ENCODE results near the gene LDLR. TPM values are rescaled to one million over a fixed set of nuclear protein-coding genes. Genes with fewer than 3 reads are reported as not detected.

The LDLR gene
- polyA plus RNA-seq, 1 donor, result 35.8 TPM

- Histone ChIP-seq H3K4me3 (ENCODE audit: low read length) (no peak overlapping the region), H3K27ac (ENCODE audit: low read length) (no peak overlapping the region), H3K27me3 (ENCODE audit: control insufficient read depth, insufficient read depth, low read length) (no peaks in the 10 kb centered on the region), H3K9me3 (ENCODE audit: control insufficient read depth, low read depth, low read length) (no peaks in the 10 kb centered on the region), H3K36me3 (ENCODE audit: control insufficient read depth, insufficient read depth, low read length) (peaks cover 44% of the 10 kb centered on the region), H3K4me1 (ENCODE audit: control insufficient read depth, insufficient read depth, low read length) (no peaks in the 10 kb centered on the region)
- DNase-seq, result no peak
- no CpG with 5 or more reads among the region's 4 CpGs for WGBS (ENCODE audit: insufficient coverage, low lambda C conversion rate)
Observed at GRCh38 chr19:11181488-11181887, 92.2 kb downstream of the LDLR start.

Other genes starting within 250 kb of the LDLR start
- 2.7 TPM for gene C19orf38, start 241.0 kb upstream of the LDLR start, polyA plus RNA-seq
- 44.6 TPM for gene CARM1, start 217.9 kb upstream of the LDLR start, polyA plus RNA-seq
- 48.6 TPM for gene YIPF2, start 160.8 kb upstream of the LDLR start, polyA plus RNA-seq
- gene TIMM29, start 160.7 kb upstream of the LDLR start, polyA plus RNA-seq, result 21.4 TPM
- gene SMARCA4, start 128.4 kb upstream of the LDLR start, polyA plus RNA-seq, result 91.1 TPM
- gene SPC24, start 66.3 kb downstream of the LDLR start, polyA plus RNA-seq, result 7.2 TPM
- gene KANK2, start 108.1 kb downstream of the LDLR start, polyA plus RNA-seq, result 75.5 TPM
- 0.55 TPM for gene ANGPTL8, start 150.2 kb downstream of the LDLR start, polyA plus RNA-seq
- gene DOCK6, start 173.1 kb downstream of the LDLR start, polyA plus RNA-seq, result 48.3 TPM
- not detected for gene TSPAN16, start 206.7 kb downstream of the LDLR start, polyA plus RNA-seq

Data from large intestine (tissue), 3 donors.